ENCODE results near the gene FETUB.
"Not testable (repeated sequence)": the region's sequence is repeated elsewhere in the genome, so short reads cannot be mapped to it uniquely, and the experiment has no call there.

Gene FETUB

GRCh38 chr3:186614266-186614596 is 26.0 kb upstream of the FETUB start:
- DNase-seq = no peak

DNA sequence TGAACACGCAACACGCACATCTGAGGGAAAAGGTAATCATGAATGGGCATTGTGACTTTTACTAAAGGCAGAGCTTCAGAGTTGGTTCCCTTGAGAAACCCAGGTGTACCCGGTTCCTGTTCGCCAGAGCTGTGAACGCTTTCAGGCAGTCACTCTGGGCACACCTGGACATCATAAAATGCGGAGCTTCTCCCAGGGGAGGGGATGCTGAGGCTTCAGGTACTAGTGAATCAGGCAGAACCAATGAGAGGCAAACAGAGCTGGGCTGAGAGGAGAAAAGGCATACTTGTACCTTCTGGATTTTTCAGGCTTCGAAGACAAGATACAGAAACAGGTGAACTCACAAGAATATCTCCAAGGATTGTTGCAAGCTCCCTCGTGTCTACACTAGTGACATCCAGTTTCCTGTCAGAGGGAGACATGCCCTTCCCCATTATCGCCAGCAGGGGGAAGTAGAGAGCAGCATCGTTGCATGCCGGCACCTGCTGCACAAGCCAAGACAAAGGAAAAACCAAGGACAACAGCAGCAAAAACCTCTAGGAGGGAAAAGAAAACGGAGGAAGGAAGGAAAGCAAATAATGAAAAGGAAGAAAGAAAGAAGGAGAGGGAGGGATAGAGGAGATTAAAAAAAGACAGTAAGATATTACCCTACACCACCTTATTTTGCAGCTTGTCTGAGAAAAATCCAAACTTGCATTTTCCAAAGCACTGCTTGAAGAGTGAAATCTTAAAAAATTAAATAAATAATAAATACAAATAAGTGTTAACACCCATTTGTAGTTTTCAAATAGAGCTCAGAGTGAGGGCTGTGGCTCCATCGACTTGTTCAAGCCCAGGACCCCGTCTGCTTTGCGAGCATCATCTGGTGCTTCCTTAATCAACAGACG is 25.4 kb upstream of the FETUB start:
- peak; percentile 77 to 78 for DNase-seq

DNA sequence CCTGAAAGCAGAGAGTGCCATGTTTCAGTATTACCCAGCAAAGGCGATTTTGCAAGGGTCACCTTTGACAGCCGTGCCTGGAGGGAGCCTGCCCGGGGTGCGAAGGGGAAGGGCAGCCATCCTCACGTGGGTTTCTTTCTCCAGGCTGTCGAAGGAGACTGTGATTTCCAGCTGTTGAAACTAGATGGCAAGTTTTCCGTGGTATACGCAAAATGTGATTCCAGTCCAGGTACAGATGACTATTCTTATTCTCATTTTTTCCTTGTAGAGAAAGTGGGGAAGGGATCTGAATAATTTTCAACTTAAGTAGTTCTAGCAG is 23.9 kb upstream of the FETUB start:
- DNase-seq = no peak

DNA sequence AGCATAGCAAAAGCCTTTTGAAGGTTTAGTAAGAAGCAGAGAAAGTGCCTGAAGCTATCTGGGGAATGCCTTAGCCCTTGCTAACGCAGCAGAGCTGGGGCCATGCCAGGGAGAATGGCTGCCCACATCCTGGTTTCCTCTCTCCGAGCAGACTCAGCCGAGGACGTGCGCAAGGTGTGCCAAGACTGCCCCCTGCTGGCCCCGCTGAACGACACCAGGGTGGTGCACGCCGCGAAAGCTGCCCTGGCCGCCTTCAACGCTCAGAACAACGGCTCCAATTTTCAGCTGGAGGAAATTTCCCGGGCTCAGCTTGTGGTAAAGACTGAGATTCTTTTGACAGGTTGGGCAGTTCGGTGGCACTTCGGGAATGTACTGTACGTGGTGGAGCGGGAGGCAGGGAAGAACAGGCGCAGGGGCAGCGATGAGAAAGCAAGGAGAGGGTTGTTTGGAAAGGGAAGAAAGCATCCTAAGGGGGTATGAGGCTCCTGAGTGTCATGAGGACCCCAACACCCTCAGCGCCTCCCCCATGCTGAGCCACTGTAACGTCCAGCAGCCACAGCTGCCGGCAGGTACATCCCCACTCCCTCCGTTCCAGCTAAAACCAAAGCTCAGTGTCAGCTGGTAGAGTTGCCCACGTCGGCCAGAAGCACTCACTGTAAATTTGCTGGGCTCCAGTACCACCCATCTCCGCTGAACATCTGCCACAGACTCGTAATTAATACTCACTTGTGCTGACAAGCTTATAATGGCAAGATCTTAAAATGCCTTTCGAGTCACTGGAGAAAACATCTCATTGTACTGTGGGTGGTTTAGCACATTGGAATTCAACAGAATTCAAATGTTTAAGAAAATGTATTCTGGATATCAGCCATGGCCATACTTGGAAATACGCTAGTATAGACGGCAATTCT is 22.9 kb upstream of the FETUB start:
- DNase-seq = peak; percentile 85 to 87

GRCh38 chr3:186618318-186618938 is 21.8 kb upstream of the FETUB start:
- DNase-seq = no peak

DNA sequence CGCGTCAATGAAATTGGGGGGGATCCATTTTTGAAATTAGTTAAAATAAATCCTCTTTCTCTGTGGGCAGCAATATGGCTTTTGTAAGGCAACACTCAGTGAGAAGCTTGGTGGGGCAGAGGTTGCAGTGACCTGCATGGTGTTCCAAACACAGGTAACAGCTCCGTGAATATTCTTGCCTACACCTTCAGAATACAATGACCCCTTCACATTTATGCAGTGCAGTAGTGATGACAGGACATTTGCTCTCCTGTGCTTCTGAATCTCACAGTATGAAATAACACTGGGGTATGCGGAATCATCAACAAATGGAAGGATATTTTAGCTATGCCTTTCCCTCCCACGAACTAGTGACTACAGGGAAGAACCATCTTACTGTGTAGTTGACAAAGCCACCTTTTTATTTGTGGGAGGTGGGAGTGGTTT is 20.4 kb upstream of the FETUB start:
- DNase-seq = no peak

DNA sequence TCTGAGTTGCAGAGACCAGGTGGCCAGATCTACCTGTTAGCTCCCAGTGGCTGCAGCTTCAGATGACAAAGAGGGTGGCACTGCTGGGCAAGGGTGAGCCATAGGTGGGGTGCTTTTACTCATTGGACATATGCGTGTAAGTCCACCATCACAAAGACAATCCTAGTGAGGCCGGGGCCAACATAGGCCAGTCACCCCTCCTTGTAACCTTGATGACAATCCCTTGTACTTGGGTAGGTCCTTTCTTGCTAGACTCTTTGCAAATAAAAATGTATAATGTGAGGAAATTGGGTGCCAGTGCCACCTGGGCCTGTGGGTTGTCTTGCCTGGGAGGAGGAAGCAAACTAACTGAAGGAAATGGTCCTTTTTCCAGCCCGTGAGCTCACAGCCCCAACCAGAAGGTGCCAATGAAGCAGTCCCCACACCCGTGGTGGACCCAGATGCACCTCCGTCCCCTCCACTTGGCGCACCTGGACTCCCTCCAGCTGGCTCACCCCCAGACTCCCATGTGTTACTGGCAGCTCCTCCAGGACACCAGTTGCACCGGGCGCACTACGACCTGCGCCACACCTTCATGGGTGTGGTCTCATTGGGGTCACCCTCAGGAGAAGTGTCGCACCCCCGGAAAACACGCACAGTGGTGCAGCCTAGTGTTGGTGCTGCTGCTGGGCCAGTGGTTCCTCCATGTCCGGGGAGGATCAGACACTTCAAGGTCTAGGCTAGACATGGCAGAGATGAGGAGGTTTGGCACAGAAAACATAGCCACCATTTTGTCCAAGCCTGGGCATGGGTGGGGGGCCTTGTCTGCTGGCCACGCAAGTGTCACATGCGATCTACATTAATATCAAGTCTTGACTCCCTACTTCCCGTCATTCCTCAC is 19.7 kb upstream of the FETUB start:
- no peak for DNase-seq

DNA sequence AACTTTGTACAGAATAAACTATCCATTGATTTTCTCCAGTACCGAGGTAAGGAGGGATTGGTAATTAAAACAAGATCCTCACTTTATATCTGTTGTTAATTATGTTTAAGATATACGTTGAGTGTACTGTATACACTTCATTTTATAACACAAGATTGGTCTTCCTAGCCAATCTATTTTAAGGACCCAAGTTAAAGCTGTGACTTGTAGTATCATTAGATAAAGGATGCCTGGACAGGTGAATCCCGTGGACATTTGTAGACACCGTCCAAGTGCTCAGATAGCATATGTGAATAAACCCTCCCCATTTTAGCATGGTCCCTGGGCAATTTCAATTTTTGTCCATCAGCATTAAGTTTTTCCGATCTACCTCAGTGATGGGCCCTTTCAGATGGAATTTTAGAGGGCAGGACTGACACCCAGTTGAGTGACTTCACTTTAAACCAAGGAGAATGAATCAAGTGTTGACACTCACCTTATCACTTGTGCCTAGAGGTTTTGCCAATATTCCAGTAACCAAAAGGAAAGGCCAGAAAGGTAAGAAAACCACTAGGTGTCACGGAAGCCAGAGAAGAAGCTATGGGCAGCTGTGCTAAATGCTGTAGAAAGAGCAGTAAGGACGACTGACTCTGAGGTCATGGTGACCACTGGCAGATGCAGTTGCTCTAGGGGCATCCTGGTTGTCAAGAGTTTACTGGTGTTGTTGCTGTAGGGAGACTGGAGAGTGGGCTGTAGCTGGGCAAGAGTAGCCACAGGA is 18.1 kb upstream of the FETUB start:
- DNase-seq = no peak

DNA sequence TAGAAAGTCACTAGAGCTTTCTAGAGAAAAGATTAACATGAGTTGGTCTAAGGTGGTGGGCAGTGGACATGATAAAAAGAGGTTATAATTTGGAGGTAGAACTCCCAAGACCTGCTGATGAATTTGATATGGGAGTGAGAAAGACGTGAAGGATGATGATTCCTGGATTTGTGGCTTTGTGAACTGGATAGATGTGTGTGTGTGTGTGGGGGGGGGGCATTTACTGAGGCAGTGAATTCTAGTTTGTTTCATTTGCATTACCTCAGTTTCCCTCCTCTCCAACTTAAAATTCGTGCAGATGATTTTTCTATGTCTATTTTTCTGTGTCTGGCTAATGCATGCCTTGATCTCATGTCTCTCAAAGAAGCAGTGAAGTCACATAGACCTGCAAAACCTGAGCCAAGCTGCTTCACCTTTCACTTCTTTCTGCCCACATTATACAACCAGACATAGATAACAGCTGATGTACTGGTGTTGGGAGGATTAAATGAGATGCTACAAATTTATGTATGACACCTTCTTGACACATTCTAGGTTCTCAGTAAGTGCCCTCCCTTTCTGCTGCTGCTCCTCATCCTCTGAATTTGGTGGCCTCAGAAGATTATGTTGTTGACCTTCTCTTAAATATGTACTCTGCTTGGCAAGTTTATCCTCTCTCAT is 17.4 kb upstream of the FETUB start:
- DNase-seq = no peak

DNA sequence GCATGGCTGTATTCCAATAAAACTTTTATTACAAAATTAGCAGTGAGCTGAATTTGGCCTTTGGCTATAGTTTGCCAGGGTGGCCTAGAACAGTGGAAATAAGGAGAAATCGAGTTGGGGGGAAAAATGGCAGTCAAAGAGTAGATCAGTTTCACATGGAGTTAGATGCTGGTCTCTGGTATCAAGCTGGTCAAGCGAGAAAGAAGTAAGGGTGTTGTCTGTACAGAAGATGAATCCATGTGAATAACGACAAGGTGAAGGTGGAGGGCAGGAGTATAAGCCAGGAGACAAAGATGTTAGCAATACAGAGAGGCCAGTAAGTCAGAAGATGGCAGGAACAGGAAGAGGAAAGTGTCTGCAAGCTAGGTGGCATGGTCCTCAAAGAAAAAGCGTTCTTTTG is 15.6 kb upstream of the FETUB start:
- DNase-seq = no peak

DNA sequence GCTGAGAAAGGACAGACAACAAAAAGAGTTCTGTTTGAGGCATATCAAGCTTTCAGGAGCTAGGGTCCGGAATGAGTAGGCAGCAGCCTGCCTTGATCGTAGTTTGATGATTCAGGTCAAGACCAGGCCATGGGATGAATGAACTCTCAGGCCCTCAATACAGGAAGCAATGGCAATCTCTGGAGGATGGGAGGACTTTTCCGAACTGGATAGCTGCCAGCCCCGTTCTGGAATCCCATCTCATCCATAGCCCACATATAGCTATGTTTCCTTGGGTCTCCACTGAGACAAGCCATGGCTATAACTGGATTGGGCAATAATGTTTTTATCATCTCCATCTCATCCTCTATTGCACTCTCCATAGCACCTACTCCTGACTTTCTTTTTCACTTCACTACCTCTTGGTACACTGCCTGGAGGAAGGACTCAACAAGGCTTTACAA is 14.6 kb upstream of the FETUB start:
- DNase-seq = no peak

- no peak for DNase-seq
Observed at GRCh38 chr3:186626254-186626847, 13.8 kb upstream of the FETUB start.

GRCh38 chr3:186627852-186628414 is 12.3 kb upstream of the FETUB start:
- DNase-seq = no peak

DNA sequence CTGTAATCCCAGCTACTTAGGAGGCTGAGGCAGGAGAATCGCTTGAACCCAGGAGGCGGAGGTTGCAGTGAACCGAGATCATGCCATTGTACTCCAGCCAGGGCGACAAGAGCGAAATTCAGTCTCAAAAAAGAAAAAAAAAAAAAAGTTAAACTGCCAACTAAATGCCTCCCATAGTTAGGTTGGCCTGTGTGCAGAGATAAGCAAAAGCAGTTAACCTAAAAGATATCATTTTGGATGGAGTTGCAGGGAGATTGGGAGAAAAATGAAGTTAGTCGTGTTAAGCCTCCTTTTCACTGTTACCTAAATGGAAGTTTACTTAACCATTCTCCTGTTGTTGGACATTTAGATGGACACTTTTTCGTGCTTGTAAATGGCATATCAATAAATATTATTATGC is 11.4 kb upstream of the FETUB start:
- DNase-seq = no peak

GRCh38 chr3:186630950-186631641 is 9.1 kb upstream of the FETUB start:
- no peak for DNase-seq

DNA sequence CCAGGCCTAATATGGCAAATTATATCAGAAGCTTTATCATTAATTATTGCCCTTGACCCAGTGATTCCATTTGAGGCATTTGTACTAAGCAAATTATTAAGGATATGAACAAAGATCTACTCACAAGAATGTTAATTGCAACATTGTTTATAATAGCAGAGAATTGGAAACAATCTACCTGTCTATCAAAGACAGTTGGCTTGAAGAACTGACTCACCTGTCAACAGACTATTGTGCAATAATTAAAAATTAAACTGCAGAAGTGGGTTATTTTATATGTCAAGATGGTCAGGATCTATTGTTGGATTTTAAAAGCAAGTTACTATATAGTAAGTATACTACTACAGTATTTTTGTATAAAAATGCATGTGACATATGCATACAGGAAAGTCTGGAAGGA is 6.7 kb upstream of the FETUB start:
- no peak for DNase-seq

GRCh38 chr3:186634207-186634606 is 6.0 kb upstream of the FETUB start:
- not testable (repeated sequence) for DNase-seq

DNA sequence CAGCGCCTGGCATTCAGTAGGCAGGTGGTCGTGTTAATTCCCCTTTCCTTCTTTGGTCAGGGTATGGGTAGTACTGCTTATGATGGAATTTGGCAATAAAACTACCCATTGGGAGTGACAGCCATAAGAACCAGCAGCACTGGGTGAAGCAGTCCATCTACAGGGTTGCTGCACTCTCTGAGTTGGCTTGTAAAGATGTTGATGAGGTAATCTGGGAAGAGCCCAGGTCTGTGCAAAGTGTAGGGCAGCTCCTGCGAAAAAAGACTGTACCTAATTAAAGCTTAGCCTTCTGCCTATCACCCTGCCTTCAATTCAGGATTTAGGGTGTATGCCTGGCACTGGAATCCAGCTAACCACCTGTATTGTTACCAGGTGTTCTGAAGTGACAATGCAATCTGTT is 4.7 kb upstream of the FETUB start:
- no peak for DNase-seq

- no peak for DNase-seq
Observed at GRCh38 chr3:186636536-186636935, 3.7 kb upstream of the FETUB start.

DNA sequence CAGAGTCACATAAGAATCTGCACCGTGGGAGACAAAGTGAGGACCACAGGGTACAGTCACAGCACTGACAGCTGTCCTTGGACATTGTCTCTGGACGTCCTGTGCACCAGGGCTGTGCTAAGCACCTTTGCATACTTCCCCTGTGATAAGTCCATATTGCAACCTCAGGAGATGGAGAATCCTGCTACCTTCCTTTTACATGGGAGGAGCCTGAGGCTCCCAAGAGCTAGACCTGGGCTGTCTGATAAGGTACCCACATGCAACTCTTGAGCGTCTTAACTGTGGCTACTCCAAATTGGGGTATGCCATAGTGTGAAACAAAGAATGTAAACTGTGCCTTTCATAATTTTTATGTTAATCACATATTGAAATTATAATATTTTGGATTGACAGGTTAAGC is 2.5 kb upstream of the FETUB start:
- DNase-seq = no peak

Data from CD4-positive, alpha-beta T cell treated with Interleukin-4 for 1 hour (primary cell).